OCI-M2 (cell line): ENCODE measurements around the gene PCDHGA7.
"Not testable (repeated sequence)": the region's sequence is repeated elsewhere in the genome, so short reads cannot be mapped to it uniquely, and the experiment has no call there.

Experiments used
- DNase-seq: peaks from one replicate; lab custom pipeline; 2025; ENCODE audit not compliant: unreplicated experiment; lab: John Stamatoyannopoulos, UW

Gene PCDHGA7

DNA sequence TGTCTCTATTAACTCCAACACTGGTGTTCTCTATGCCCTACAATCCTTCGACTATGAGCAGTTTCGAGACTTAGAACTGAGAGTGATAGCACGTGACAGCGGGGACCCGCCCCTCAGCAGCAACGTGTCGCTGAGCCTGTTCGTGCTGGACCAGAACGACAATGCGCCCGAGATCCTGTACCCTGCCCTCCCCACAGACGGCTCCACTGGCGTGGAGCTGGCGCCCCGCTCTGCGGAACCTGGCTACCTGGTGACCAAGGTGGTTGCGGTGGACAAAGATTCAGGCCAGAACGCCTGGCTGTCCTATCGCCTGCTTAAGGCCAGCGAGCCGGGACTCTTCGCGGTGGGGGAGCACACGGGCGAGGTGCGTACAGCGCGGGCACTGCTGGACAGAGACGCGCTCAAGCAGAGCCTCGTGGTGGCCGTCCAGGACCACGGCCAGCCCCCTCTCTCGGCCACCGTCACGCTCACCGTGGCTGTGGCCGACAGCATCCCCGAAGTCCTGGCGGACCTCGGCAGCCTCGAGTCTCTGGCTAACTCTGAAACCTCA, 40.3 kb downstream of the PCDHGA7 start:
- no peak for DNase-seq

- DNase-seq: no peak
Measured at GRCh38 chr5:141427783-141428426, 45.4 kb downstream of the PCDHGA7 start.

DNA sequence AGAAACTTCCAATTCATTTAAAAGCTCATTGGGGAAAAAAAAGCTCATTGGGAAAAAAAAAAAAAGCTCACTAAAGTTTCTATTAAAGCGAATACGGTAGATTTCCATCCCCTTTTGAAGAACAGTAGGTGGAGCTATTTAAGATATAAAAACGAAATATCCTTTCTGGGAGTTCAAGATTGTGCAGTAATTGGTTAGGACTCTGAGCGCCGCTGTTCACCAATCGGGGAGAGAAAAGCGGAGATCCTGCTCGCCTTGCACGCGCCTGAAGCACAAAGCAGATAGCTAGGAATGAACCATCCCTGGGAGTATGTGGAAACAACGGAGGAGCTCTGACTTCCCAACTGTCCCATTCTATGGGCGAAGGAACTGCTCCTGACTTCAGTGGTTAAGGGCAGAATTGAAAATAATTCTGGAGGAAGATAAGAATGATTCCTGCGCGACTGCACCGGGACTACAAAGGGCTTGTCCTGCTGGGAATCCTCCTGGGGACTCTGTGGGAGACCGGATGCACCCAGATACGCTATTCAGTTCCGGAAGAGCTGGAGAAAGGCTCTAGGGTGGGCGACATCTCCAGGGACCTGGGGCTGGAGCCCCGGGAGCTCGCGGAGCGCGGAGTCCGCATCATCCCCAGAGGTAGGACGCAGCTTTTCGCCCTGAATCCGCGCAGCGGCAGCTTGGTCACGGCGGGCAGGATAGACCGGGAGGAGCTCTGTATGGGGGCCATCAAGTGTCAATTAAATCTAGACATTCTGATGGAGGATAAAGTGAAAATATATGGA, 48.0 kb downstream of the PCDHGA7 start, which contains the start of gene PCDHGA12:
Gene PCDHGA12, plus strand, starts transcription at position 176 of the 782 bp plus-strand sequence. Its CDS starts 253 bp downstream, at position 429.
- no peak for DNase-seq

GRCh38 chr5:141431286-141431685, 48.7 kb downstream of the PCDHGA7 start:
- DNase-seq: no peak

DNA sequence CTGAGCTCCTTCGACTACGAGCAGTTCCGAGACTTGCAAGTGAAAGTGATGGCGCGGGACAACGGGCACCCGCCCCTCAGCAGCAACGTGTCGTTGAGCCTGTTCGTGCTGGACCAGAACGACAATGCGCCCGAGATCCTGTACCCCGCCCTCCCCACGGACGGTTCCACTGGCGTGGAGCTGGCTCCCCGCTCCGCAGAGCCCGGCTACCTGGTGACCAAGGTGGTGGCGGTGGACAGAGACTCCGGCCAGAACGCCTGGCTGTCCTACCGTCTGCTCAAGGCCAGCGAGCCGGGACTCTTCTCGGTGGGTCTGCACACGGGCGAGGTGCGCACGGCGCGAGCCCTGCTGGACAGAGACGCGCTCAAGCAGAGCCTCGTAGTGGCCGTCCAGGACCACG, 49.8 kb downstream of the PCDHGA7 start:
- not testable (repeated sequence) for DNase-seq

DNA sequence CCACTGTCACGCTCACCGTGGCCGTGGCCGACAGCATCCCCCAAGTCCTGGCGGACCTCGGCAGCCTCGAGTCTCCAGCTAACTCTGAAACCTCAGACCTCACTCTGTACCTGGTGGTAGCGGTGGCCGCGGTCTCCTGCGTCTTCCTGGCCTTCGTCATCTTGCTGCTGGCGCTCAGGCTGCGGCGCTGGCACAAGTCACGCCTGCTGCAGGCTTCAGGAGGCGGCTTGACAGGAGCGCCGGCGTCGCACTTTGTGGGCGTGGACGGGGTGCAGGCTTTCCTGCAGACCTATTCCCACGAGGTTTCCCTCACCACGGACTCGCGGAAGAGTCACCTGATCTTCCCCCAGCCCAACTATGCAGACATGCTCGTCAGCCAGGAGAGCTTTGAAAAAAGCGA, 50.2 kb downstream of the PCDHGA7 start:
- not testable (repeated sequence) for DNase-seq

- no peak for DNase-seq
Measured at GRCh38 chr5:141434006-141434405, 51.5 kb downstream of the PCDHGA7 start.
